Suppressor macrophage treated with lipopolysaccharide for 4 hours (primary cell): ENCODE measurements around the gene CREB3L2.

Experiments used
- DNase-seq: peaks from one replicate; pipeline ENCODE4 v3.0.0-alpha.2; 2020

CREB3L2 gene

DNA sequence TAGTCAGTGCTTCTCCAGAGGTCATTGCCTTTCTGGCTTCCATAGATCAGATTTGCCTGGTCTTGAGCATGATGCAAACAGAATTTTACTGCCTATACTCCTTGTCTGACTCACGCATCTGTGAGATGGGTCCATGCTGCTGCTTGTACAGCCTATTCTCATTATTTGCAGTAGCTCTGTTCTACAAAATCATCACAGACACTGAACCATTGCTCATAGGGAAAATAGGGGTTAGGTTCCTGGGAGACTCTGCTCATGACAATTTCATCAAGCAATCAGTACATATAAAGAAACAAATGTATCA is 7.4 kb upstream of the CREB3L2 start:
- DNase-seq: no peak

DNA sequence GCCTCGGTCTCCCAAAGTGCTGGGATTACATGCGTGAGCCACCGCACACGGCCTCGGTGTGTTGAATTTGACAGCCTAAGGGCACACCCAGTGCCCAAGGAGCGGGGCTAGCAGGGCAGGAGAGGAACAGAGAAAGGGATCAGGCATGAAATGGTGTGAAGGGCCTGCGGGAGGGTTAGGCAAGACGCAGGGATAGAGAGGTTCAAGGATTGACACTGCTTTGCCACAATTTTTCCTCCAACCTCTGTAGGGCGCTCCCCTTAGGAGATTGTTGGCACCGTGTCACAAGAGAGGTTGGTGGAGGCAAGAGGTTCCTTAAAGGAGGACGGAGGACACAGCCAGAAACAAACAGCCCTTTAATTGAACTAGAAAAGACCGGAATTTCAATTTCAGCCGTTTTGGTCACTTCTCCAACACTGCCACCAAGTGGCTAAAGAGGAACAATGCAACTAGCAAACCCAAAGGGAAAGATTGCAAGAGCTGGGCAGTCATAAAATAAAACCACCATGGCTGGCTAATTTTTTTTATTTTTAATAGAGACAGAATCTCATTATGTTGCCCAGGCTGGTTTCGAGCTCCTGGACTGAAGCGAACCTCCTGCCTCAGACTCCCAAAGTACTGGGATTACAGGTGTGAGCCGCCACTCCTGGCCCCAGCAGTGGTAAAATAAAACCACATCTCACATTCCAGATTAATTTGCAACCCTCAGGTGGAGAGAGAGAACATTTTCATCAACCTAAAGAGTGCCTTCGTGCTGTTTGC is 6.9 kb upstream of the CREB3L2 start:
- DNase-seq: peak; percentile 77

DNA sequence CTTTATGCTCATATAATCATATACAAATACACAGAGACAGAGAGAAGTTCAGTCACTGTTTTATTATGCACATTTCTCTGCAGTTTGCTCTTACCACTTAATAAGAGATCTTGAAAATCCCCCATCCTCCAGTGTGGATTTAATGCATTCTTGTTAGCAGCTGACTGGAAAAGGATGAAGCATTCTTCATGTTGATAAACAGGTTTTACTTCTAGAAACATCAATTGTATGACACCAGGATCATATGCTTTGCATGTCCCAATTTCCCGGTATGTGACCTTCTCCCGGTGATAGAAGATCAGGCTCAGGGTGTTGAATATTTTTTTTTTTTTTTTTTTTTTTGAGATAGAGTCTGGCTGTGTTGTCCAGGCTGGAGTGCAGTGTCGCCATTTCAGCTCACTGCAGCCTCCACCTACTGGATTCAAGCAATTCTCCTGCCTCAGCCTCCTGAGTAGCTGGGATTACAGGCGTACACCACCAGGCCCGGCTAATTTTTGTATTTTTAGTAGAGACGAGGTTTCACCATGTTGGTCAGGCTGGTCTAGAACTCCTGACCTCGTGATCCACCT is 6.2 kb upstream of the CREB3L2 start:
- no peak for DNase-seq

GRCh38 chr7:138006106-138006505 is 4.2 kb upstream of the CREB3L2 start:
- DNase-seq: no peak

DNA sequence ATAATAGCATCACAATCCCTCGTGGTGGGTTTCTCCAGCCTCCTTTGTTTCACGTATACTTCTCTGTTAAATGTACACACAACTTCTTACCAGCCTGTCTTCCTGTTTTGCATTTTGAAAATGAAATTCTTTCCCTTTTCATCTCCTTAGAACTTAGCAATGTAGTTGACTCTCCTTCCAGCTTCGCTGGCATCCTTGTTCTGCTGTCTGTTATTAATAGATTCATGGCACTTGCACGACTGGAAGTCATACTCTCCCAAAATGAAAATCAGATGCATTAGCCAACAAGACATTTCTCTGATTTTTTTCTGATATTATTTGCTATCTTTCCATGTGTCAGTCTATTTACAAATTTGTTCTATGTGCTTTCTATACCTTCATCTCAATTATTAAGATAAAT is 3.0 kb upstream of the CREB3L2 start:
- no peak for DNase-seq

DNA sequence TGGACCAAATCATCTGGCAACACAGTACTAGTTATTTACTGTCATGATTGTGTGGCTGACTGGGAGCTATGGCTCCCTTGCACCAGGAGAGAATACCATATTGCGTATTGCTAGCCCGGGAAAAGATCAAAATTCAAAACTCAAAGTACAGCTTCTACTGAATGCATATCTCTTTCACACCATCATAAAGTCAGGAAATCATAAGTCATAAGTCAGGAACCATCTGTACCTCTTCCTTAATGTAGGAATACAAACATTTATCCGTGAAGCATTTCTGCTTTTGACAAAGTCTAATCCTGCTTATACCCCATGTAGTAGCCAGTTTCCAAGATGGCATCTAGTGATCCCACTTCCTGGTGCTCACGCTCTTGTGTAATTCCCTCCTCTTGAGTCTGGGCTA is 2.2 kb upstream of the CREB3L2 start:
- DNase-seq: no peak

GRCh38 chr7:138002828-138003189 is 923 bp upstream of the CREB3L2 start:
- no peak for DNase-seq

- peak; percentile 100 for DNase-seq
These were observed 376 bp upstream of the CREB3L2 start for GRCh38 chr7:138002096-138002827.

DNA sequence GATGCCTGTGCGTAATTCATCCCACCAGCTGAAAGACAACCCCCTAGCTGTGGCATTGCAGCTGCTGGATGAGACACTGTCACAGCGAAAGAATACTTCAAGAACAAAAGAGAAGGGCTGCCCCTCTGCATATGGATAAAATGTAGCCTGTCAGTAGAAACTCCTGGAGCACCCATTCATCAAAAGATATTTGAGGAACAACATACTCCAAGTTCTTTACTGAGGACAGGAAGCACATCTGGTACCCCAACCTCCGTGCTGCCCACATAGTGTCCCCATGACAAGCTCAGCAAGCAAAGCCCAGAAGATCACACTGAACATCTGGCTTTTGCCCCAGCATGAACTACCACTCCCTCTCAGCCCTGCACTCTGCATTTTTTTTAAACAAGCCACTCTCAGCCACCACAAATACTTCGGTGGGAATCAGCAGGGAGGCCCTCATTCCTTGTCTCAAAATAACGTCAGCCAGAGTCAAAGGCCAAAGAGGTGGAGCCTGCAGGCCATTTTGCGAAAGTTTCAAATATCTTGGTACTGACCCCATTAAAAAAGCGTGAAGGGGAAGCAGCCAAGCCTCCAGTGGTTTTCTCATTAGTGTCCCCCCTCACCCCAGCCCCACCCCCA is 1.7 kb downstream of the CREB3L2 start:
- peak; percentile 30 for DNase-seq

- no peak for DNase-seq
These were observed 2.3 kb downstream of the CREB3L2 start for GRCh38 chr7:137999496-138000080.

DNA sequence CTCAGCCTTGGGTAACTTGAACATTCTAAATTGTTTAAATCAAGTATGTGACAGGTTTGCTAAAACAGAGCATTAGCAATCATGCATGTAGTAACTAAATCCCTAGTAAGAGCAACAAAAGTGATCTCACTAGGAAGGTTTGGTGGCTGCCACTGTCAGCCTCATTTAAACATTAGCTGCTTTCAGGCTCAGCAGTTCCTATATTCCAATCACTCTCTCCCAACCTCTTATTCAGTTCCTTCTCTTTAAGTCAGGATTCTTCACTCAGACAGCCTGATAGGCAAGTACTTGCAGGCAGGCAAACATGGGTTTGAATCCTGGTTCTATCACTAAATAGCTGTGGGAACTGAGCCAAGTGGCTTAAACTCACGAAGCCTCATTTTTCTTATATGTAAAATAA is 3.6 kb downstream of the CREB3L2 start:
- DNase-seq: no peak

DNA sequence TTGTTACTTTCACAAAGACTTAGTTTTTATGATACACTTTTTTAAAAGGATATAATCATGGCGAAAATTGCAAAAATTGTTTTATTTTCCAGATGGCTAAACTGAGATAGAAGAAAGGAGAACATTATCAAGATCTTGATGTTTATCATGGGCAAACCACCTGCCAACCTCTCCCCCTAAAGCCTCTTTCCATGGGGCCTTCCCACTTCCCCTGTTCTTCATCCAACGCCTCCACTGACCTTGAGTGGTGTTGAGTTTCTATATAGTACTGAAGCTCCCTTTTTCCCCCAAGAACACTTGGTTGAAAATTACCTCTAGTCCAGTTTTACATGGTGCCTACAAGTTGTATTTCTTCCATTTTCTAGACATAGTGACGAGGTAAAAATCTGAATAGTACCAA is 5.0 kb downstream of the CREB3L2 start:
- DNase-seq: no peak

- peak; percentile 48 for DNase-seq
These were observed 5.5 kb downstream of the CREB3L2 start for GRCh38 chr7:137996386-137996851.

- DNase-seq: no peak
These were observed 7.7 kb downstream of the CREB3L2 start for GRCh38 chr7:137994216-137994615.

GRCh38 chr7:137993395-137993743 is 8.5 kb downstream of the CREB3L2 start:
- no peak for DNase-seq

DNA sequence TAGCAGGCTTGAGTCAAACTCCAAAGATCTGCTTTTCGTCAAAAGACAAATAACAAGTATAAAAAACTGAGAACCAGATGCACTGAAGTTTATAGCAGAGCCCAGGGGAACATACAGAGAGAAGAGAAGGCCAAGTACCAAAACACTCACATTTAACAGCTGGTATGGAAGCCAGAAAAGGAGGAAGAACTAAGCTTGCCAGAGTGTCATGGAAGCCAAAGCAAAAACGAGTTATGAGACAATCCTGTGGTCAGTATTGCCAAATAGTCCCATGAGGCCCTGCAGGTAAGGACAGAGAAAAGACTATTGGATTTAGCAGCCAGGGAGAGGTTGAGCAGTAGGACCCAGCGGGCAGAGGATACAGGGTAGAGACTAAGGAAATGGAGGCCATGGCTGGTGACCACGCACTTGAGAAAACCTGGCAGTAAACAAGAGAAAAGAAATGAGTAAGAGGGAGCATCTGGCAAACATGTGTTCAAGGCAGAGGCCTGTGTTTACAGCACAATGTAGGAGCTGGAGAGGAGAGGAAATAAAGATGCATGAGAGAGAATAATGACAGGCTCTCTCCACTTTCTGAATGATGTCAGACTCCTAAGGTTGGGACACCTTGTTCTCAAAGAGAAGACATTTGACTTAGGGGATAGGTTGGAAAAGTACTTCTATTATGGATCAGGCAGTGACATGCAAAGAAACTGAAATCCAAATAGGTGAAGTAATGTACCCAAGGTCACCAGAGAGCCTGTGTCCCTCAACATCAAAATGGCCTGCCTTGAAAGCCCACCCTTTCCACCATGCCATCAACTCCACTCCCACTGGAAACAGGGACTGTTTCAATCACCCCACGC is 9.1 kb downstream of the CREB3L2 start:
- DNase-seq: no peak

- no peak for DNase-seq
These were observed 9.8 kb downstream of the CREB3L2 start for GRCh38 chr7:137992104-137992549.

DNA sequence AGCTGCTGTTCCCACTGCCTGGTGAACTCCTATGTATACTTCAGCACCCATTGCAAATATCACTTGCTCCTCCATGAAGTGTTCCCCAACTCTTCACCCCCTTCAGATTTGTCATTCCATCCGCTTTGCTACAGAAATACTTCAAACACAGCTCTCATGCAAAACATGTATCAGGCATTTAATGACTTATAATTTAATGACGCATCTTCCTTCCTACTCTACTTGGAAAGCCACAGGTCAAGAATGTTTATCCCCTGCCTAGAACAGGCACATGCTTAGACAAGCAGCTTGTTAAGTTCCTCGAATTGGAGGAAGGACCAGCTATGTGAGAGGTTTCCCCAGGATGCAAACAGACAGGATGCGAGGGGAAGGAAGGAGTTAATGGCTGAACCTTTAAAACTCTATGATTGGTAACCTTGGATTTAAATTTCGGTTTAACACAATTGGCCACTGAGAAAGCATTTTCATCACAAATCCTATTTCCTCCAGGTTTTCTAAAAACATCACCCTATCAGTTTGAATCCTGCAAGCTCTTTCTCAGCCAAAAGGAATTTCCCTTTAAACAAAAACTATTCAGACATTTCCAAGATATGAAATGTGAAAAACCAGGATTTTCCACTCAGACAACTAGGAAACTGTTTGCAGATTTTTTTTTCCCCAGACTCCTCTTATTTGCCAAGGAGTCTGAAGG is 11.5 kb downstream of the CREB3L2 start:
- DNase-seq: no peak

DNA sequence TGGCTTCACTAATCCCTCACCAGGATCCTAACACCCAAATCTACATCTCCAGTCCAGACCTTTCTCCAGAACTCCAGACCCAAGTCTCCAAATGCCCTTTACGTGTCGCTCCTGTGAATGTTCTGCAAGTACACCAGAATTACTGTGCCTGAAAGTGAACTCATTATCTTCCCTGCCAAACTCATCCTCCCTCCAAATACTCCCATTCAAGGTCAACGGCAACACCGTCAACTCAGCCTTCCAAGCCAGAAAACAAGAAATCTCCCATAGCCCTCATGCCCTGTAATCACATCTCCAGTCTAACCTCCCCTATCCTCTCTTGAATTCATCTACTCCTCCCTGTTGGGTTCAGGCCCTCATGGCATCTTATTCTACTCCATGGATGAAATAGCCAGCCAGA is 12.3 kb downstream of the CREB3L2 start:
- no peak for DNase-seq

- DNase-seq: no peak
These were observed 12.8 kb downstream of the CREB3L2 start for GRCh38 chr7:137989094-137989493.

- no peak for DNase-seq
These were observed 13.9 kb downstream of the CREB3L2 start for GRCh38 chr7:137987968-137988367.

- DNase-seq: no peak
These were observed 14.3 kb downstream of the CREB3L2 start for GRCh38 chr7:137987563-137987962.
